ENCODE results near the gene CC2D1B.

DNA sequence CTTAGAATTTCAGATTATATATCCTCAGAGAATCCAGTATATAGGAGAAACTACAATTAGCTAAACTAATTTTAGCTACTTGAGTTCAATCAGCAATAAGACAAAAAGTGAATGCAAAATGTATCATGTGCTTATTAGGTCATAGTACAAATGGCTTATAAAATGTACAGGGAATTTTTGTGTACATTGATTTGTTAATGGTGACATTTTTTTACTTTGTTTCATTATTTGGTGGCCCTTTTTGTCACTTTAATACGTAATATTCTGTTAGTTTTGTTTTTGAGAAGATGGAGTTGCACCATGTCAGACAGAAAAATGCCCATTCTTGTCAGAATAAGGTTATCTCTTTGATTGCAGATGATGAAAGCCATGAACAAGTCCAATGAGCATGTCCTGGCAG, 33.6 kb downstream of the CC2D1B start:
- TF ChIP-seq POLR2A (IDR thresholded peaks at IDR 0.05) (no peak), EP300 (IDR thresholded peaks at IDR 0.05) (no peak)
- TF ChIP-seq, protein P1, sequence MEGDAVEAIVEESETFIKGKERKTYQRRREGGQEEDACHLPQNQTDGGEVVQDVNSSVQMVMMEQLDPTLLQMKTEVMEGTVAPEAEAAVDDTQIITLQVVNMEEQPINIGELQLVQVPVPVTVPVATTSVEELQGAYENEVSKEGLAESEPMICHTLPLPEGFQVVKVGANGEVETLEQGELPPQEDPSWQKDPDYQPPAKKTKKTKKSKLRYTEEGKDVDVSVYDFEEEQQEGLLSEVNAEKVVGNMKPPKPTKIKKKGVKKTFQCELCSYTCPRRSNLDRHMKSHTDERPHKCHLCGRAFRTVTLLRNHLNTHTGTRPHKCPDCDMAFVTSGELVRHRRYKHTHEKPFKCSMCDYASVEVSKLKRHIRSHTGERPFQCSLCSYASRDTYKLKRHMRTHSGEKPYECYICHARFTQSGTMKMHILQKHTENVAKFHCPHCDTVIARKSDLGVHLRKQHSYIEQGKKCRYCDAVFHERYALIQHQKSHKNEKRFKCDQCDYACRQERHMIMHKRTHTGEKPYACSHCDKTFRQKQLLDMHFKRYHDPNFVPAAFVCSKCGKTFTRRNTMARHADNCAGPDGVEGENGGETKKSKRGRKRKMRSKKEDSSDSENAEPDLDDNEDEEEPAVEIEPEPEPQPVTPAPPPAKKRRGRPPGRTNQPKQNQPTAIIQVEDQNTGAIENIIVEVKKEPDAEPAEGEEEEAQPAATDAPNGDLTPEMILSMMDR (IDR thresholded peaks at IDR 0.05): no peak
